ENCODE data around the gene ZNF337.
"Not testable (repeated sequence)": the region's sequence is repeated elsewhere in the genome, so short reads cannot be mapped to it uniquely, and the experiment has no call there.

ZNF337 gene

GRCh38 chr20:25630615-25631014 is 66.0 kb downstream of the ZNF337 start:
- FAIRE-seq; DNase-seq (ENCODE audit: low spot score): not testable (repeated sequence)

GRCh38 chr20:25629816-25630499 is 66.7 kb downstream of the ZNF337 start:
- FAIRE-seq (no peak), DNase-seq (ENCODE audit: low spot score) (no peak)

GRCh38 chr20:25626779-25627178 is 69.9 kb downstream of the ZNF337 start:
- FAIRE-seq (no peak), DNase-seq (ENCODE audit: low spot score) (no peak)

GRCh38 chr20:25624500-25624939 is 72.1 kb downstream of the ZNF337 start:
- FAIRE-seq: no peak
- no peak for DNase-seq (ENCODE audit: low spot score)

All from urothelium cell line (cell line).